Measurements from ENCODE around the gene PRDM16.

PRDM16 gene

DNA sequence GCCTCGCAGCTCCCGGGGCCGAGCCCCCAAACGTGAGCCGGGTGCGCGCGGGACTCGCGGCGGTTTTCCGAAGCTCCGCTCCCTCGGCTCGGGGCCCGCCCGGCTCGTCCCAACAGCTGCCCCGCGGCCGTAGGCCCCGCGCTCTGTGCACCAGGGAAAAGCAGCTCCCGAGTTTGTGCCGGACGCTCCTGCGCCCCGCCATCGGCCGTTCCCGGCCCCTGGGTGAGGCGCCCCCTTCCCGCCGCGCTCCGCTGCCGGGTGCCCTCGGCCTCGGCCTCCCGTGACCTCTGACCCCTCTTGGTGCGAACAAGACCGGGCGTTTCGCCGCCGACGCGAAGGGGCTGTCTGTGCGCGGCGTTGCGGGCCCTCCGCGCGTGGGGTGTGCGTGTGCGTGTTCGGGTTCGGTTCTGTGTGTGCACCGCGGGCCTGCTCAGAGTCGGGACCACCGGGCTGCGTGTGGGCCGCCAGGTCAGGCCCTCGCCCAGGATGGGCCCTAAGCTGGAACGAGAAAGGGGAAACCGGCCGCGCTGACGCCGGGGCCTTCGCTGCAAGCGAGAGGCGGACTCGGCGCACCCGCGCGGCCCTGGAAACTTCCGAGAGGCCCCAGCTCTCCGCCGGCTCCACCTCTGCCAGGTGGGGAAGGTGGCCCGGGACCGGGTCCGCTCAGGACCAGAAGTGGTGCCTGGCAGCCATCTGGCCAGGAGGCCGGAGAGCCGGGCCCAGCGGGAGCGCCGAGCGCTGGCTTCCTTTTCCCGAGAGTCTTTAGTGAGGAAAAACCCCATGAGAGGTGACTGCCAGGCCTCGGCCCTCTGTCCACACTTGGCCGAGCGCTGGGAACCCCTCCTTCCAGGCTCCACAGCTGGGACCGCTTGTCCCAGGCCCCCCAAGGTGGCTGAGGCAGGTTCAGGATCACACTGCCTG is 1.9 kb downstream of the PRDM16 start:
- Histone ChIP-seq H3K4me2 (ENCODE audit: insufficient read depth, low read length) (no peak overlapping the region), H3K79me2 (ENCODE audit: insufficient read depth, low read length) (no peaks in the 10 kb centered on the region), H3K4me1 (ENCODE audit: insufficient read depth, low read length) (no peaks in the 10 kb centered on the region), H3K27me3 (ENCODE audit: insufficient read depth, low read length, poor library complexity) (no peaks in the 10 kb centered on the region), H3K27ac (ENCODE audit: low read length) (no peak overlapping the region), H3K4me3 (ENCODE audit: low read depth in 1 of 2, low read length in 2 of 2) (no peak overlapping the region), H3K9ac (ENCODE audit: low read depth, low read length) (no peak overlapping the region), H4K20me1 (ENCODE audit: insufficient read depth, low read length) (no peaks in the 10 kb centered on the region), H3K36me3 (ENCODE audit: insufficient read depth, low read length) (no peaks in the 10 kb centered on the region), H3K9me3 (ENCODE audit: insufficient read depth, low read length, severe bottlenecking) (no peaks in the 10 kb centered on the region), H2AFZ (ENCODE audit: low read depth, low read length) (no peak overlapping the region)
- DNase-seq (no peak), ATAC-seq (ENCODE audit: insufficient read depth, low read depth) (no peak)
- no peak for TF ChIP-seq EZH2 (IDR thresholded peaks at IDR 0.05; ENCODE audit: borderline replicate concordance, low read depth, low read length, severe bottlenecking)
- TF ChIP-seq, protein P1, sequence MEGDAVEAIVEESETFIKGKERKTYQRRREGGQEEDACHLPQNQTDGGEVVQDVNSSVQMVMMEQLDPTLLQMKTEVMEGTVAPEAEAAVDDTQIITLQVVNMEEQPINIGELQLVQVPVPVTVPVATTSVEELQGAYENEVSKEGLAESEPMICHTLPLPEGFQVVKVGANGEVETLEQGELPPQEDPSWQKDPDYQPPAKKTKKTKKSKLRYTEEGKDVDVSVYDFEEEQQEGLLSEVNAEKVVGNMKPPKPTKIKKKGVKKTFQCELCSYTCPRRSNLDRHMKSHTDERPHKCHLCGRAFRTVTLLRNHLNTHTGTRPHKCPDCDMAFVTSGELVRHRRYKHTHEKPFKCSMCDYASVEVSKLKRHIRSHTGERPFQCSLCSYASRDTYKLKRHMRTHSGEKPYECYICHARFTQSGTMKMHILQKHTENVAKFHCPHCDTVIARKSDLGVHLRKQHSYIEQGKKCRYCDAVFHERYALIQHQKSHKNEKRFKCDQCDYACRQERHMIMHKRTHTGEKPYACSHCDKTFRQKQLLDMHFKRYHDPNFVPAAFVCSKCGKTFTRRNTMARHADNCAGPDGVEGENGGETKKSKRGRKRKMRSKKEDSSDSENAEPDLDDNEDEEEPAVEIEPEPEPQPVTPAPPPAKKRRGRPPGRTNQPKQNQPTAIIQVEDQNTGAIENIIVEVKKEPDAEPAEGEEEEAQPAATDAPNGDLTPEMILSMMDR (IDR thresholded peaks at IDR 0.05; ENCODE audit: borderline replicate concordance, extremely low read depth, low read length, poor library complexity, severe bottlenecking), result no peak

DNA sequence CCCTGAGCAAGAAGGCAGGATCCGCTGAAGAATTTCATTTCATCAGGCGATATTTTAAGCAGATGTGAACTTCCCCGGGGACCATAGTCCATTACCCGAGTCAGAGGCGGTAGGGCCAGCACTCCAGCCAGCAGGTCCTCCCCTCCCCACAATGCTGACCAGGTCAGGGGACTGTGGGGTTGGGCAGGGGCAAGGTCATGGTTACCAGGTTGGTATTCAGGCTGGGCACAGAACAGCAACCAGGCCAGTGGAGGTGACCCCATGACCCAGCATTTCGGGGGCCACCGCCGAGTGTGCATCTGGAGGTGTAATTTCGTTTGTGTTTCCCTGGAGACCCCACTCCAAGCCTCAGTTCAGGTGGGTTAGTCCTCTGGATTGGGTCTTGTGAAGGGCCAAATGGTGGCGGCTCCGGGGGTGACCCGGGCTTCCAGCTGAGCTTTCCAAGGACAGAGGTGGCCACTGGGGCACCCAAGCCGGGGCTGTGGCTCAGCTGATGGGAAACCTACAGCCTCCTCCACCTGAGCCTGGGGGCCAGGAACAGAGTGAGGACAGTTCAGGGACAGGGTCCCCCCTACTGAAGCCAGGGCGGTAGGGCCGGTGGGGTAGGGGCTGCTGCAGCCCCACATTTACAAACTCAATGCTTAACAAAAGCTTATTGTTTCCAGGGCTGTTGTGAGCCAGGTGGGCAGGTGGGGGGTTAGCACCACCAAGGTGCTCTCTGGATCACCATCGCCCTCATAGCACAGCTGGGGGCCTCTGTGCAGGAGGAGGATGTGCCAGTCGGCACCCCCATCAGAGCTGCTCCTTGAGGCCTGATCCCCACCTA is 2.8 kb downstream of the PRDM16 start:
- no peak for ATAC-seq (ENCODE audit: insufficient read depth, low read depth)
- H3K9me3 ChIP-seq (ENCODE audit: insufficient read depth, low read length, severe bottlenecking), result no peaks in the 10 kb centered on the region

DNA sequence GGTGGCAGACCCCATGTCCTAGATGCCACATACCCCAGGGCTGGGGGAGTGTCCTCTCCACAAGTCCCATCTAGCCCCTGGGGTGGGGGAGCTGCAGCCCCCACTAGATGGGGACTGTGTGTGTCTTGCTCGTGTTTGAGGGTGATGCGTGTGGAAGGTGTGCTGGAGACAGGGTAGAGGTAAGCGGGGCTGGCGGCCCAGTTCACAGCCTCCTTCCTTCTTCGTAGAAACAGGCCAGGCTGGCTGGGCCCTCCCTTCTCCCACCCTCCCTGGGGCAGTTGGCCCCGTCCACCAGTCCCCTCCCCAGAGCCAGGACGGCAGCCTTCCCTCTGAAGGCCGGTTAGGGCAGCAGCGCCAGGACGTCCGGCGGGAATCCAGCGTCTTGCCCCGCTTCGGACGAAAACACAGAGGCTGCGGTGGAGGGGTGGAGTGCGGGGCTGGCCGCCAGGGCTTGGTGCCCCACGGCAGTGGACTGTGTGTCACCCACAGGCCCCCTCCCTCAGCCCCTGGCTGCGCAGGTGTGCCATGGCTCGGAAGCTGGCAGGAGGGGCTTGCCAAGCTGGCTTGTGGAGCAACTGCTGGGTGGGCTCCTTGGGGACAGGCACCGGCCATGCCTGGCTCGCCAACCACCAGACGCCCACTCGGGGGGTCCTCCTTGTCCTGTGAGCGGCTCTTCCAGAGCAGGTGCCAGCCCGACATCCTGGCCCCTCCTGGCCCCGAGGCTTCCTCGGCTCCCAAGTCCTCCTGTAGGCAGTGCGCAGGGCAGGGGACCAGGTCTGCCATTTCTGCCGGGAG is 3.6 kb downstream of the PRDM16 start:
- Histone ChIP-seq H3K27me3 (ENCODE audit: insufficient read depth, low read length, poor library complexity) (no peaks in the 10 kb centered on the region), H3K36me3 (ENCODE audit: insufficient read depth, low read length) (no peaks in the 10 kb centered on the region), H3K4me3 (ENCODE audit: low read depth in 1 of 2, low read length in 2 of 2) (no peak overlapping the region), H3K79me2 (ENCODE audit: insufficient read depth, low read length) (no peaks in the 10 kb centered on the region), H2AFZ (ENCODE audit: low read depth, low read length) (no peak overlapping the region), H4K20me1 (ENCODE audit: insufficient read depth, low read length) (no peaks in the 10 kb centered on the region; the same call in 1 of the 2 replicates), H3K4me2 (ENCODE audit: insufficient read depth, low read length) (no peak overlapping the region), H3K27ac (ENCODE audit: low read length) (no peak overlapping the region), H3K9me3 (ENCODE audit: insufficient read depth, low read length, severe bottlenecking) (no peaks in the 10 kb centered on the region), H3K4me1 (ENCODE audit: insufficient read depth, low read length) (no peaks in the 10 kb centered on the region), H3K9ac (ENCODE audit: low read depth, low read length) (no peak overlapping the region)
- DNase-seq (no peak), ATAC-seq (ENCODE audit: insufficient read depth, low read depth) (no peak)
- TF ChIP-seq, protein P1 (IDR thresholded peaks at IDR 0.05; ENCODE audit: borderline replicate concordance, extremely low read depth, low read length, poor library complexity, severe bottlenecking), result no peak
- no peak for TF ChIP-seq EZH2 (IDR thresholded peaks at IDR 0.05; ENCODE audit: borderline replicate concordance, low read depth, low read length, severe bottlenecking)

More for the DNA sequence above, 2.8 kb downstream of the PRDM16 start:
- Histone ChIP-seq H3K27ac (ENCODE audit: low read length) (no peak overlapping the region), H3K4me2 (ENCODE audit: insufficient read depth, low read length) (no peak overlapping the region), H3K79me2 (ENCODE audit: insufficient read depth, low read length) (no peaks in the 10 kb centered on the region), H3K9ac (ENCODE audit: low read depth, low read length) (no peak overlapping the region), H3K36me3 (ENCODE audit: insufficient read depth, low read length) (no peaks in the 10 kb centered on the region), H2AFZ (ENCODE audit: low read depth, low read length) (no peak overlapping the region), H3K4me3 (ENCODE audit: low read depth in 1 of 2, low read length in 2 of 2) (no peak overlapping the region), H4K20me1 (ENCODE audit: insufficient read depth, low read length) (no peaks in the 10 kb centered on the region; the same call in 1 of the 2 replicates), H3K27me3 (ENCODE audit: insufficient read depth, low read length, poor library complexity) (no peaks in the 10 kb centered on the region), H3K4me1 (ENCODE audit: insufficient read depth, low read length) (no peaks in the 10 kb centered on the region)
- TF ChIP-seq EZH2 (IDR thresholded peaks at IDR 0.05; ENCODE audit: borderline replicate concordance, low read depth, low read length, severe bottlenecking), result no peak
- TF ChIP-seq, protein P1 (IDR thresholded peaks at IDR 0.05; ENCODE audit: borderline replicate concordance, extremely low read depth, low read length, poor library complexity, severe bottlenecking), result no peak
- DNase-seq, result no peak
